GM12878 (cell line): ENCODE results near the gene MRGPRE. TPM values are rescaled to one million over a fixed set of nuclear protein-coding genes. Genes with fewer than 3 reads are reported as not detected.

Experiments used
- ATAC-seq: fragments of 200-7000 bp; cut with Tn5 transposase; 3 replicates; pipeline ENCODE4 v1.9.1; 2020; ENCODE audit warnings: mild to moderate bottlenecking, moderate library complexity
- BruUV-seq: library from RNA; stranded (reverse); fragments of 400-500 nt; replicated peaks from 2 replicates; lab custom pipeline; 2021; lab: Mats Ljungman, UMichigan
- CTCF ChIA-PET: fragments of 300-600 bp; sonication (Branson Sonifier 250); formaldehyde crosslinking; extraction: SDS; loops from one replicate; lab custom pipeline; 2021; ENCODE audit warnings: inconsistent platforms; lab: Yijun Ruan, JAX
- POLR2A ChIA-PET: fragments of 350-600 bp; formaldehyde crosslinking; extraction: SDS; loops from one replicate; lab custom pipeline; 2021; ENCODE audit warnings: inconsistent platforms; lab: Charles Lee
- RAD21 ChIA-PET: fragments of 300-600 bp; sonication (Branson Sonifier 250); formaldehyde crosslinking; loops from one replicate; lab custom pipeline; 2023; ENCODE audit warnings: antibody characterized with exemption; ENCODE audit not compliant: unreplicated experiment; lab: Charles Lee
- SMC1A ChIA-PET: fragments of 300-600 bp; sonication (Branson Sonifier 250); formaldehyde crosslinking; loops from one replicate; lab custom pipeline; 2023; ENCODE audit not compliant: unreplicated experiment, uncharacterized antibody; lab: Charles Lee
- DNase-seq: peaks from one replicate; pipeline ENCODE4 v3.0.0-alpha.2; 2011; ENCODE audit warnings: low read depth, low spot score
- FAIRE-seq: peaks from 3 replicates; lab custom pipeline; 2011; peaks lifted over from hg19 to GRCh38; lab: Jason Lieb, UNC
- H2AFZ ChIP-seq: 2 replicates; pipeline ENCODE4 v1.6.0; 2011; ENCODE audit warnings: low read depth, low read length, control low read depth; ENCODE audit not compliant: control insufficient read depth
- H3K27ac ChIP-seq: 2 replicates; pipeline ENCODE4 v1.5.1; 2011; ENCODE audit warnings: control low read depth; ENCODE audit not compliant: control insufficient read depth, insufficient read depth
- H3K27me3 ChIP-seq, 2 experiments: replicated peaks in 1 of 2; 2 replicates each; pipeline versions ENCODE4 v1.6.0 to v1.6.1; 2011; ENCODE audit warnings: low read length in 1 of 2; ENCODE audit not compliant: control insufficient read depth in 2 of 2, insufficient read depth in 2 of 2
- H3K36me3 ChIP-seq, 2 experiments: 2 replicates each; pipeline ENCODE4 v1.5.1; 2011; ENCODE audit warnings: low read length in 1 of 2; ENCODE audit not compliant: control insufficient read depth in 2 of 2, insufficient read depth in 2 of 2
- H3K4me1 ChIP-seq: 2 replicates; pipeline ENCODE4 v1.6.1; 2011; ENCODE audit warnings: mild to moderate bottlenecking, low read length, moderate library complexity, mixed read lengths; ENCODE audit not compliant: control insufficient read depth, insufficient read depth
- H3K4me2 ChIP-seq: 2 replicates; pipeline ENCODE4 v1.6.0; 2011; ENCODE audit warnings: control low read depth; ENCODE audit not compliant: control insufficient read depth, insufficient read depth
- H3K4me3 ChIP-seq: fragments of 200-600 bp; sonication (generic); 2 replicates; pipeline ENCODE4 v1.5.1; 2016
- H3K79me2 ChIP-seq: 2 replicates; pipeline ENCODE4 v1.6.0; 2011; ENCODE audit warnings: low read length; ENCODE audit not compliant: control insufficient read depth, insufficient read depth
- H3K9ac ChIP-seq: 2 replicates; pipeline ENCODE4 v1.8.0; 2011; ENCODE audit warnings: low read length, control low read depth, mixed read lengths; ENCODE audit not compliant: control insufficient read depth, insufficient read depth
- H3K9me3 ChIP-seq: replicated peaks from 3 replicates; pipeline ENCODE4 v1.5.1; 2011; ENCODE audit warnings: mild to moderate bottlenecking, low read length; ENCODE audit not compliant: control insufficient read depth, insufficient read depth
- H4K20me1 ChIP-seq: 2 replicates; pipeline ENCODE4 v1.6.0; 2011; ENCODE audit not compliant: control insufficient read depth, insufficient read depth
- BACH1 ChIP-seq: fragments of 450-650 bp; IDR thresholded peaks from 2 replicates; pipeline ENCODE4 v1.6.1; 2017; ENCODE audit warnings: mild to moderate bottlenecking, borderline replicate concordance
- BHLHE40 ChIP-seq, 2 experiments: fragments of 450-650 bp in 1 of 2; IDR thresholded peaks; 2 replicates each; pipeline ENCODE4 v1.6.1; 2011 to 2017; ENCODE audit warnings: low read depth in 2 of 2, borderline replicate concordance in 1 of 2, improper control_type of control experiment in 1 of 2, low read length in 1 of 2, mild to moderate bottlenecking in 1 of 2
- CEBPZ ChIP-seq: fragments of 150-350 bp; IDR thresholded peaks from 2 replicates; pipeline ENCODE4 v1.6.1; 2016; ENCODE audit warnings: low read depth, low read length
- EP300 ChIP-seq, 2 experiments: fragments of 150-350 bp in 1 of 2; IDR thresholded peaks; 2 replicates each; pipeline ENCODE4 v1.6.1; 2011 to 2012; ENCODE audit warnings: low read depth in 2 of 2, low read length in 2 of 2, borderline replicate concordance in 1 of 2, improper control_type of control experiment in 1 of 2, inconsistent platforms in 1 of 2; ENCODE audit not compliant: control insufficient read depth in 1 of 2
- HDAC6 ChIP-seq: fragments of 200-600 bp; sonication (generic); IDR thresholded peaks from one replicate; pipeline ENCODE4 v1.8.0; 2017; ENCODE audit warnings: antibody characterized with exemption; ENCODE audit not compliant: unreplicated experiment
- PML ChIP-seq: IDR thresholded peaks from 2 replicates; pipeline ENCODE4 v1.6.1; 2012; ENCODE audit warnings: low read length, inconsistent platforms
- SIX5 ChIP-seq: IDR thresholded peaks from 2 replicates; pipeline ENCODE4 v1.6.1; 2011; ENCODE audit warnings: mild to moderate bottlenecking, low read depth, low read length, moderate library complexity; ENCODE audit not compliant: severe bottlenecking
- SKIL ChIP-seq: fragments of 450-650 bp; IDR thresholded peaks from 2 replicates; pipeline ENCODE4 v1.6.1; 2017; ENCODE audit warnings: mild to moderate bottlenecking, low read depth, inconsistent platforms; ENCODE audit not compliant: poor library complexity, severe bottlenecking
- SMAD5 ChIP-seq: IDR thresholded peaks from 2 replicates; pipeline ENCODE4 v1.6.1; 2016; ENCODE audit warnings: antibody characterized with exemption, low read depth
- WRNIP1 ChIP-seq: IDR thresholded peaks from 2 replicates; pipeline ENCODE4 v1.6.1; 2011; ENCODE audit warnings: low read depth, low read length, improper control_type of control experiment, borderline replicate concordance
- ZBED1 ChIP-seq: IDR thresholded peaks from 2 replicates; pipeline ENCODE4 v1.6.1; 2016; ENCODE audit warnings: borderline replicate concordance
- ZBTB33 ChIP-seq: fragments of 450-650 bp; IDR thresholded peaks from 2 replicates; pipeline ENCODE4 v1.6.1; 2017; ENCODE audit warnings: mild to moderate bottlenecking
- ZNF217 ChIP-seq: fragments of 450-650 bp; IDR thresholded peaks from 2 replicates; pipeline ENCODE4 v1.6.1; 2017; ENCODE audit warnings: antibody characterized with exemption, mild to moderate bottlenecking
- ZNF274 ChIP-seq: IDR thresholded peaks from one replicate; pipeline ENCODE4 v1.8.0; 2011; ENCODE audit not compliant: insufficient read length, insufficient read depth
- WGBS: methylation state at CpG from one replicate; pipeline ENCODE4 v1.1.6; 2016; ENCODE audit warnings: low lambda C conversion rate; ENCODE audit not compliant: insufficient replicate concordance, insufficient coverage; ENCODE audit errors: missing lambda C conversion rate; 5-methylcytosine and 5-hydroxymethylcytosine counted together
- in situ Hi-C: fragments of 300-500 bp; cut with MboI; formaldehyde crosslinking; loops from 9 replicates; pipeline ENCODE4 v1.14.3; 2018; ENCODE audit warnings: mixed read lengths
- intact Hi-C: fragments of 100-400 bp; cut with micrococcal nuclease; formaldehyde crosslinking; loops from one replicate; pipeline ENCODE4 v1.14.2; 2022; ENCODE audit not compliant: unreplicated experiment
- polyA plus RNA-seq, 11 experiments: library from polyadenylated mRNA; depleted of rRNA in 4 of 11; unstranded in 6 of 11; stranded (reverse) in 5 of 11; fragments of >200 nt; fragmentation: Nextera tagmentation in 4 of 11; fragmentation: Illumina TruSeq in 1 of 11; extraction: Ambion mirVana in 4 of 11; extraction: Trizol in 1 of 11; gene quantifications; 1 replicate in 1 of 11; 2 replicates in 10 of 11; pipeline versions ENCODE4 v1.2.1 to v1.2.3, GENCODE V29; 2011 to 2016; ENCODE audit warnings: inconsistent platforms in 2 of 11, missing spikeins in 2 of 11, low read depth in 1 of 11
- total RNA-seq, 4 experiments: library from RNA; depleted of rRNA in 3 of 4; stranded (reverse); fragments of >200 nt in 3 of 4; fragmentation: Illumina TruSeq in 1 of 4; extraction: Trizol in 1 of 4; gene quantifications; 2 replicates each; pipeline versions ENCODE4 v1.2.1 to v1.2.3, GENCODE V29; 2013 to 2021

The MRGPRE gene
- total and polyA plus RNA-seq, 10 of the 15 experiments (the other 5 are each of a cell fraction or from before 2014, with no cell fraction given): 0.34 TPM; not detected in 9

- no peak for TF ChIP-seq EP300 (IDR thresholded peaks at IDR 0.05; ENCODE audit: borderline replicate concordance in 1 of 2, control insufficient read depth in 1 of 2, low read depth in 2 of 2, low read length in 2 of 2)
- TF ChIP-seq BHLHE40 (IDR thresholded peaks at IDR 0.05; ENCODE audit: borderline replicate concordance in 1 of 2, low read depth in 2 of 2, low read length in 1 of 2): no peak
Measured at GRCh38 chr11:3224401-3225057, 7.7 kb downstream of the MRGPRE start (continued).

GRCh38 chr11:3223932-3224381, 8.3 kb downstream of the MRGPRE start:
- BruUV-seq: no TSS peak
- no peak overlapping the region for H3K27ac ChIP-seq
- no peak for TF ChIP-seq SKIL
- no peak for TF ChIP-seq ZBED1
- no peak for TF ChIP-seq ZNF274
- no peak for TF ChIP-seq CEBPZ
- TF ChIP-seq ZBTB33: no peak
- TF ChIP-seq WRNIP1: no peak
- no peak for TF ChIP-seq ZNF217
- no peak for TF ChIP-seq SIX5
- no peak for TF ChIP-seq BACH1
- TF ChIP-seq PML: no peak
- TF ChIP-seq SMAD5: no peak
- no peak for TF ChIP-seq HDAC6
- TF ChIP-seq, all 136 proteins: peak for 0
- Histone ChIP-seq H3K4me1 (no peaks in the 10 kb centered on the region), H2AFZ (no peak overlapping the region), H3K36me3 (no peaks in the 10 kb centered on the region), H3K9me3 (no peaks in the 10 kb centered on the region), H4K20me1 (no peaks in the 10 kb centered on the region), H3K9ac (no peak overlapping the region), H3K4me2 (no peak overlapping the region), H3K79me2 (no peaks in the 10 kb centered on the region), H3K27me3 (no peaks in the 10 kb centered on the region; a peak in 2 of 4 replicates), H3K4me3 (no peak overlapping the region)
- intact Hi-C loops: no loop called here
- ATAC-seq (no peak), DNase-seq (no peak), FAIRE-seq (no peak)
- 42% methylated on average over 4 of the region's 4 CpGs for WGBS
- in situ Hi-C loops: no loop called here
- ChIA-PET CTCF (interaction anchor here (1.5 kb wide), 1 partner anchor 133 kb away, joined by 3 read pairs; no protein-coding TSS in a partner anchor), POLR2A (no interaction called here), RAD21 (no interaction called here), SMC1A (no interaction called here)
